GM12878 (cell line): ENCODE results near the gene SRGAP1. TPM values are rescaled to one million over a fixed set of nuclear protein-coding genes. Genes with fewer than 3 reads are reported as not detected.

Experiments used
- ATAC-seq: fragments of 200-7000 bp; cut with Tn5 transposase; 3 replicates; pipeline ENCODE4 v1.9.1; 2020; ENCODE audit warnings: mild to moderate bottlenecking, moderate library complexity
- BruUV-seq: library from RNA; stranded (reverse); fragments of 400-500 nt; replicated peaks from 2 replicates; lab custom pipeline; 2021; lab: Mats Ljungman, UMichigan
- CTCF ChIA-PET: fragments of 300-600 bp; sonication (Branson Sonifier 250); formaldehyde crosslinking; extraction: SDS; loops from one replicate; lab custom pipeline; 2021; ENCODE audit warnings: inconsistent platforms; lab: Yijun Ruan, JAX
- POLR2A ChIA-PET: fragments of 350-600 bp; formaldehyde crosslinking; extraction: SDS; loops from one replicate; lab custom pipeline; 2021; ENCODE audit warnings: inconsistent platforms; lab: Charles Lee
- RAD21 ChIA-PET: fragments of 300-600 bp; sonication (Branson Sonifier 250); formaldehyde crosslinking; loops from one replicate; lab custom pipeline; 2023; ENCODE audit warnings: antibody characterized with exemption; ENCODE audit not compliant: unreplicated experiment; lab: Charles Lee
- SMC1A ChIA-PET: fragments of 300-600 bp; sonication (Branson Sonifier 250); formaldehyde crosslinking; loops from one replicate; lab custom pipeline; 2023; ENCODE audit not compliant: unreplicated experiment, uncharacterized antibody; lab: Charles Lee
- DNase-seq: peaks from one replicate; pipeline ENCODE4 v3.0.0-alpha.2; 2011; ENCODE audit warnings: low read depth, low spot score
- FAIRE-seq: peaks from 3 replicates; lab custom pipeline; 2011; peaks lifted over from hg19 to GRCh38; lab: Jason Lieb, UNC
- H2AFZ ChIP-seq: 2 replicates; pipeline ENCODE4 v1.6.0; 2011; ENCODE audit warnings: low read depth, low read length, control low read depth; ENCODE audit not compliant: control insufficient read depth
- H3K27ac ChIP-seq: 2 replicates; pipeline ENCODE4 v1.5.1; 2011; ENCODE audit warnings: control low read depth; ENCODE audit not compliant: control insufficient read depth, insufficient read depth
- H3K27me3 ChIP-seq, 2 experiments: replicated peaks in 1 of 2; 2 replicates each; pipeline versions ENCODE4 v1.6.0 to v1.6.1; 2011; ENCODE audit warnings: low read length in 1 of 2; ENCODE audit not compliant: control insufficient read depth in 2 of 2, insufficient read depth in 2 of 2
- H3K36me3 ChIP-seq, 2 experiments: 2 replicates each; pipeline ENCODE4 v1.5.1; 2011; ENCODE audit warnings: low read length in 1 of 2; ENCODE audit not compliant: control insufficient read depth in 2 of 2, insufficient read depth in 2 of 2
- H3K4me1 ChIP-seq: 2 replicates; pipeline ENCODE4 v1.6.1; 2011; ENCODE audit warnings: mild to moderate bottlenecking, low read length, moderate library complexity, mixed read lengths; ENCODE audit not compliant: control insufficient read depth, insufficient read depth
- H3K4me2 ChIP-seq: 2 replicates; pipeline ENCODE4 v1.6.0; 2011; ENCODE audit warnings: control low read depth; ENCODE audit not compliant: control insufficient read depth, insufficient read depth
- H3K4me3 ChIP-seq: fragments of 200-600 bp; sonication (generic); 2 replicates; pipeline ENCODE4 v1.5.1; 2016
- H3K79me2 ChIP-seq: 2 replicates; pipeline ENCODE4 v1.6.0; 2011; ENCODE audit warnings: low read length; ENCODE audit not compliant: control insufficient read depth, insufficient read depth
- H3K9ac ChIP-seq: 2 replicates; pipeline ENCODE4 v1.8.0; 2011; ENCODE audit warnings: low read length, control low read depth, mixed read lengths; ENCODE audit not compliant: control insufficient read depth, insufficient read depth
- H3K9me3 ChIP-seq: replicated peaks from 3 replicates; pipeline ENCODE4 v1.5.1; 2011; ENCODE audit warnings: mild to moderate bottlenecking, low read length; ENCODE audit not compliant: control insufficient read depth, insufficient read depth
- H4K20me1 ChIP-seq: 2 replicates; pipeline ENCODE4 v1.6.0; 2011; ENCODE audit not compliant: control insufficient read depth, insufficient read depth
- CHD4 ChIP-seq: fragments of 200-600 bp; sonication (generic); IDR thresholded peaks from 2 replicates; pipeline ENCODE4 v1.6.1; 2016; ENCODE audit warnings: mild to moderate bottlenecking
- CREM ChIP-seq: IDR thresholded peaks from 2 replicates; pipeline ENCODE4 v1.6.1; 2014; ENCODE audit warnings: antibody characterized with exemption, low read depth
- CTCF ChIP-seq, 3 experiments: IDR thresholded peaks in 2 of 3; conservative IDR thresholded peaks in 1 of 3; 2 replicates each; pipeline ENCODE4 v1.5.1; 2011; ENCODE audit warnings: low read depth in 3 of 3, low read length in 3 of 3, mild to moderate bottlenecking in 3 of 3, control low read depth in 2 of 3, moderate library complexity in 2 of 3, inconsistent platforms in 1 of 3, mixed read lengths in 1 of 3; ENCODE audit not compliant: control insufficient read depth in 2 of 3, insufficient read depth in 1 of 3; ENCODE audit errors: extremely low read depth in 1 of 3
- EZH2 ChIP-seq: IDR thresholded peaks from 2 replicates; pipeline ENCODE4 v1.6.1; 2012; ENCODE audit warnings: low read depth, mild to moderate bottlenecking, control low read depth, inconsistent platforms, low read length, borderline replicate concordance; ENCODE audit not compliant: control insufficient read depth
- FOXK2 ChIP-seq: fragments of 450-650 bp; IDR thresholded peaks from 2 replicates; pipeline ENCODE4 v1.6.1; 2017; ENCODE audit warnings: mild to moderate bottlenecking, moderate library complexity
- NFYA ChIP-seq: IDR thresholded peaks from 2 replicates; pipeline ENCODE4 v1.6.1; 2011; ENCODE audit warnings: low read depth, mild to moderate bottlenecking, low read length, improper control_type of control experiment, borderline replicate concordance
- NKRF ChIP-seq: fragments of 450-650 bp; conservative IDR thresholded peaks from 2 replicates; pipeline ENCODE4 v1.6.1; 2017; ENCODE audit warnings: mild to moderate bottlenecking, moderate library complexity
- NR2C1 ChIP-seq: fragments of 450-650 bp; IDR thresholded peaks from 2 replicates; pipeline ENCODE4 v1.6.1; 2017; ENCODE audit warnings: antibody characterized with exemption, mild to moderate bottlenecking, moderate library complexity
- PML ChIP-seq: IDR thresholded peaks from 2 replicates; pipeline ENCODE4 v1.6.1; 2012; ENCODE audit warnings: low read length, inconsistent platforms
- RCOR1 ChIP-seq: conservative IDR thresholded peaks from 2 replicates; pipeline ENCODE4 v1.6.1; 2012; ENCODE audit warnings: low read depth, low read length, improper control_type of control experiment
- RELB ChIP-seq: fragments of 450-650 bp; IDR thresholded peaks from 2 replicates; pipeline ENCODE4 v1.6.1; 2017; ENCODE audit warnings: low read depth, mild to moderate bottlenecking, moderate library complexity
- SMC3 ChIP-seq: IDR thresholded peaks from 2 replicates; pipeline ENCODE4 v1.6.1; 2011; ENCODE audit warnings: low read length, improper control_type of control experiment, borderline replicate concordance
- TCF3 ChIP-seq: IDR thresholded peaks from 2 replicates; pipeline ENCODE4 v1.6.1; 2012; ENCODE audit warnings: low read depth, mild to moderate bottlenecking, low read length, borderline replicate concordance; ENCODE audit not compliant: insufficient read depth
- YBX1 ChIP-seq: fragments of 450-650 bp; IDR thresholded peaks from 2 replicates; pipeline ENCODE4 v1.6.1; 2016; ENCODE audit warnings: antibody characterized with exemption
- ZNF24 ChIP-seq: fragments of 450-650 bp; IDR thresholded peaks from 2 replicates; pipeline ENCODE4 v1.6.1; 2017; ENCODE audit warnings: antibody characterized with exemption, mild to moderate bottlenecking
- WGBS: methylation state at CpG from one replicate; pipeline ENCODE4 v1.1.6; 2016; ENCODE audit warnings: low lambda C conversion rate; ENCODE audit not compliant: insufficient replicate concordance, insufficient coverage; ENCODE audit errors: missing lambda C conversion rate; 5-methylcytosine and 5-hydroxymethylcytosine counted together
- in situ Hi-C: fragments of 300-500 bp; cut with MboI; formaldehyde crosslinking; loops from 9 replicates; pipeline ENCODE4 v1.14.3; 2018; ENCODE audit warnings: mixed read lengths
- intact Hi-C: fragments of 100-400 bp; cut with micrococcal nuclease; formaldehyde crosslinking; loops from one replicate; pipeline ENCODE4 v1.14.2; 2022; ENCODE audit not compliant: unreplicated experiment
- polyA plus RNA-seq, 11 experiments: library from polyadenylated mRNA; depleted of rRNA in 4 of 11; unstranded in 6 of 11; stranded (reverse) in 5 of 11; fragments of >200 nt; fragmentation: Nextera tagmentation in 4 of 11; fragmentation: Illumina TruSeq in 1 of 11; extraction: Ambion mirVana in 4 of 11; extraction: Trizol in 1 of 11; gene quantifications; 1 replicate in 1 of 11; 2 replicates in 10 of 11; pipeline versions ENCODE4 v1.2.1 to v1.2.3, GENCODE V29; 2011 to 2016; ENCODE audit warnings: inconsistent platforms in 2 of 11, missing spikeins in 2 of 11, low read depth in 1 of 11
- total RNA-seq, 4 experiments: library from RNA; depleted of rRNA in 3 of 4; stranded (reverse); fragments of >200 nt in 3 of 4; fragmentation: Illumina TruSeq in 1 of 4; extraction: Trizol in 1 of 4; gene quantifications; 2 replicates each; pipeline versions ENCODE4 v1.2.1 to v1.2.3, GENCODE V29; 2013 to 2021

The SRGAP1 gene
- total and polyA plus RNA-seq, 10 of the 15 experiments (the other 5 are each of a cell fraction or from before 2014, with no cell fraction given), result 0.16 to 0.85 (median 0.46) TPM

GRCh38 chr12:63862969-63863230 is 18.4 kb downstream of the SRGAP1 start (continued):
- no peak for TF ChIP-seq CTCF (IDR thresholded peaks at IDR 0.05 in 2 of 3, conservative IDR thresholded peaks at IDR 0.05 in 1 of 3; ENCODE audit: control insufficient read depth in 2 of 3, extremely low read depth in 1 of 3, insufficient read depth in 1 of 3, low read depth in 3 of 3, low read length in 3 of 3)
- TF ChIP-seq PML, result no peak
- no peak for TF ChIP-seq EZH2

- no peak for ATAC-seq
- 45% methylated on average over 5 of the region's 5 CpGs for WGBS
- POLR2A ChIA-PET, result interaction anchor here (0.5 to 0.6 kb wide), 2 partner anchors 67 to 321 kb away, joined by 4 to 7 read pairs; no protein-coding TSS in a partner anchor
- Histone ChIP-seq H3K36me3 (no peaks in the 10 kb centered on the region), H3K9ac (no peak overlapping the region), H3K4me3 (no peak overlapping the region), H2AFZ (no peak overlapping the region), H3K4me2 (no peak overlapping the region), H4K20me1 (no peaks in the 10 kb centered on the region), H3K9me3 (no peaks in the 10 kb centered on the region), H3K79me2 (no peaks in the 10 kb centered on the region), H3K4me1 (no peaks in the 10 kb centered on the region), H3K27ac (no peak overlapping the region), H3K27me3 (no peaks in the 10 kb centered on the region)
- SMC1A ChIA-PET, result no interaction called here
- FAIRE-seq, result no peak
- BruUV-seq, result no TSS peak
- intact Hi-C loops, result no loop called here
- RAD21 ChIA-PET, result no interaction called here
- no peak for DNase-seq
- in situ Hi-C loops, result no loop called here
- CTCF ChIA-PET, result interaction anchor here (1.0 to 1.7 kb wide), 2 partner anchors 20 to 449 kb away, joined by 3 to 4 read pairs; partner anchors contain the start of gene SRGAP1
- no peak for TF ChIP-seq TCF3
- TF ChIP-seq NKRF, result no peak
- no peak for TF ChIP-seq ZNF24
- no peak for TF ChIP-seq SMC3
- no peak for TF ChIP-seq YBX1
- TF ChIP-seq CHD4, result no peak
- TF ChIP-seq RCOR1, result no peak
- no peak for TF ChIP-seq NFYA
- no peak for TF ChIP-seq NR2C1
- no peak for TF ChIP-seq FOXK2
- no peak for TF ChIP-seq EZH2
- no peak for TF ChIP-seq RELB
- no peak for TF ChIP-seq CREM
Observed at GRCh38 chr12:63863658-63864453, 19.4 kb downstream of the SRGAP1 start.
